BE2C (cell line): ENCODE results near the gene FPR3.
"Not testable (repeated sequence)": the region's sequence is repeated elsewhere in the genome, so short reads cannot be mapped to it uniquely, and the experiment has no call there.

Experiments
- DNase-seq: peaks from one replicate; pipeline ENCODE4 v3.0.0-alpha.2; 2020
- H3K27me3 ChIP-seq: fragments of 250-450 bp; sonication (Bioruptor Pico); 2 replicates; pipeline ENCODE4 v1.5.1; 2020; ENCODE audit warnings: mild to moderate bottlenecking
- H3K36me3 ChIP-seq: fragments of 250-450 bp; sonication (Bioruptor Pico); 2 replicates; pipeline ENCODE4 v1.5.1; 2020; ENCODE audit warnings: mild to moderate bottlenecking
- H3K4me1 ChIP-seq: fragments of 250-450 bp; sonication (Bioruptor Pico); 2 replicates; pipeline ENCODE4 v1.5.1; 2020
- H3K4me3 ChIP-seq: 2 replicates; pipeline ENCODE4 v1.5.1; 2011; ENCODE audit warnings: low read depth, low read length
- H3K9me3 ChIP-seq: fragments of 250-450 bp; sonication (Bioruptor Pico); 2 replicates; pipeline ENCODE4 v1.5.1; 2020
- TF ChIP-seq, protein P1 (sequence below): IDR thresholded peaks from 2 replicates; pipeline ENCODE4 v1.5.1; 2012; ENCODE audit warnings: mild to moderate bottlenecking, low read depth, low read length

Gene FPR3

DNA sequence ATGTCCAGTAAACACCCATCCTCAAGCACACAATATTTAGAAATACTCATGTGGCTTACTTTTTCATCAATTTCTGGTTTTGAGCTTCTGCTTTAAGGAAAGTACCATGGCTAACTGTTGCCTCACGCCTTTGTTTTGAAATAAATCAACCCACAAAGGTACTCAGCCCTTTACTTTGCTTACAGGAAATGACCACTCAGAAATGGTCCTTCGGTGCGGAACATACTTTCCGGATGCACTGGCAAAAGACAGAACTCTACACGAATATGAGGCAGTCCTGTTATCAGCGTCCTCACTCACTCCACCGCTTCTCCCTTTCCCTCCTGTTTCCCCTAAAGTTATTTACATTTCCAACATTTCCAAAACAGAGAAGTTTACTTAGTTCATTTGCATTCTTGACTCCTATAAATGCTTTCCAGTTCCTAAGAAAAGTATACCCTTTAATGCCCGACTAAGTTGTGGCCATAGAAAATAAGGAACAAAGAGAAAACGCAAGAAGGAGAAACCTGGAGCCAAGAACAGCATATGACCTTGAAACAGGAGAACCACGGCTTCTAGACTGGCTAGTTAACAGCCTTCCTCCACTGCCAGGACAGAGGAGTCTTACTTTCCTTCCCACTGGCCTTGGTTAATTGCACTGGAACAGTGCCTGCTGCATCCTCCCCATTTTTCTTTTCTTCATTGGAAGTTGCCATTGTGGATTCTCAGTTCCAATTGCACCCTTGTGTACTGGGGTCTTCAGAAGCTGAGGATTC lies 23.4 kb upstream of the FPR3 start:
- H3K27me3 ChIP-seq, result peaks cover 11% of the 10 kb centered on the region
- TF ChIP-seq, protein P1, sequence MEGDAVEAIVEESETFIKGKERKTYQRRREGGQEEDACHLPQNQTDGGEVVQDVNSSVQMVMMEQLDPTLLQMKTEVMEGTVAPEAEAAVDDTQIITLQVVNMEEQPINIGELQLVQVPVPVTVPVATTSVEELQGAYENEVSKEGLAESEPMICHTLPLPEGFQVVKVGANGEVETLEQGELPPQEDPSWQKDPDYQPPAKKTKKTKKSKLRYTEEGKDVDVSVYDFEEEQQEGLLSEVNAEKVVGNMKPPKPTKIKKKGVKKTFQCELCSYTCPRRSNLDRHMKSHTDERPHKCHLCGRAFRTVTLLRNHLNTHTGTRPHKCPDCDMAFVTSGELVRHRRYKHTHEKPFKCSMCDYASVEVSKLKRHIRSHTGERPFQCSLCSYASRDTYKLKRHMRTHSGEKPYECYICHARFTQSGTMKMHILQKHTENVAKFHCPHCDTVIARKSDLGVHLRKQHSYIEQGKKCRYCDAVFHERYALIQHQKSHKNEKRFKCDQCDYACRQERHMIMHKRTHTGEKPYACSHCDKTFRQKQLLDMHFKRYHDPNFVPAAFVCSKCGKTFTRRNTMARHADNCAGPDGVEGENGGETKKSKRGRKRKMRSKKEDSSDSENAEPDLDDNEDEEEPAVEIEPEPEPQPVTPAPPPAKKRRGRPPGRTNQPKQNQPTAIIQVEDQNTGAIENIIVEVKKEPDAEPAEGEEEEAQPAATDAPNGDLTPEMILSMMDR, result no peak
- no peaks in the 10 kb centered on the region for H3K4me1 ChIP-seq

GRCh38 chr19:51772977-51773376 lies 22.0 kb upstream of the FPR3 start:
- TF ChIP-seq, protein P1, result no peak
- Histone ChIP-seq H3K4me3 (no peak overlapping the region), H3K9me3 (no peaks in the 10 kb centered on the region), H3K27me3 (peaks cover 11% of the 10 kb centered on the region), H3K36me3 (no peaks in the 10 kb centered on the region), H3K4me1 (no peaks in the 10 kb centered on the region)
- no peak for DNase-seq

More for the DNA sequence above, 23.4 kb upstream of the FPR3 start:
- H3K4me3 ChIP-seq, result no peak overlapping the region
- no peak for DNase-seq
- H3K9me3 ChIP-seq, result no peaks in the 10 kb centered on the region
- H3K36me3 ChIP-seq, result no peaks in the 10 kb centered on the region

DNA sequence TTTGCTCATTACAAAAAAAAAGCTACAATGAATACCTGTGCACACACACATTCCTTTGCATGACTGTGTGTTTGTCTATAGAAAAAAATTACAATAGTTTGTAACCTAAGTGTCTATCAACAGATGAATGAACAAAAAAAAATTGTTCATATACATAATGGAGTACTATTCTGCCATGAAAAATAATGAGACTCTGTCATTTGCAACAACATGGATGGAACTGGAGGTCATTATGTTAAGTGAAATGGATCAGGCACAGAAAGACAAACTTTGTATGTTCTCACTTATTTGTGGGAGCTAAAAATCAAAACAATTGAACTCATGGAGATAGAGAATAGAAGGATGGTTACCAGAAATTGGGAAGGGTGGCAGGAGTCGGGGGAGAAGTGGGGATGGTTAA lies 18.4 kb upstream of the FPR3 start:
- not testable (repeated sequence) for H3K4me3 ChIP-seq, H3K9me3 ChIP-seq, H3K4me1 ChIP-seq, DNase-seq, H3K27me3 ChIP-seq, H3K36me3 ChIP-seq

- peaks cover 3% of the 10 kb centered on the region for H3K27me3 ChIP-seq
- peak; percentile 67 for DNase-seq
- no peak overlapping the region for H3K4me3 ChIP-seq
- no peaks in the 10 kb centered on the region for H3K4me1 ChIP-seq
- no peaks in the 10 kb centered on the region for H3K36me3 ChIP-seq
- TF ChIP-seq, protein P1, result peak; percentile 75
- H3K9me3 ChIP-seq, result no peaks in the 10 kb centered on the region
These were observed 17.1 kb upstream of the FPR3 start for GRCh38 chr19:51777570-51778462.

GRCh38 chr19:51779181-51779580 lies 15.8 kb upstream of the FPR3 start:
- no peak for DNase-seq
- Histone ChIP-seq H3K9me3 (no peaks in the 10 kb centered on the region), H3K27me3 (no peaks in the 10 kb centered on the region; the same call in none of the 2 replicates), H3K4me1 (no peaks in the 10 kb centered on the region), H3K36me3 (no peaks in the 10 kb centered on the region), H3K4me3 (no peak overlapping the region)
- TF ChIP-seq, protein P1, result no peak

DNA sequence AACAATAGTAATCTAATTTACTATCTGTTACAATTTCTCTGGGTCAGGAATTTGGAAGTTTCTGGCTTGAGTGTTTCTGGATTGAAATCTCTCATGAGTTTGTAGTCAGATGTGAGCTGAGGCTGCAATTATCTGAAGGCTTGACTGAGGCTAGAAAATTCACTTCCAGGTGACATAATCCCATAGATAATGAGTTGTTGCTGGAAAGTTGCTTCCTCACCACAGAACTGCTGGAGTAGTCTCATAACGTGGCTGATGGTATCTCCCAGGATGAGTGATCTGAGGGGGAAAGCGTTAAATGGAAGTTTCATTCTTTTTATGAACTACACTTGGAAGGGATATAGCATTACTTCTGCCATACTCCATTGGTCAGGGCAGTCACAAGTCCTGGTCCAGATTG lies 15.3 kb upstream of the FPR3 start:
- no peaks in the 10 kb centered on the region; the same call in none of the 2 replicates for H3K27me3 ChIP-seq
- no peaks in the 10 kb centered on the region for H3K9me3 ChIP-seq
- DNase-seq, result no peak
- no peaks in the 10 kb centered on the region for H3K36me3 ChIP-seq
- no peaks in the 10 kb centered on the region for H3K4me1 ChIP-seq
- TF ChIP-seq, protein P1, result no peak
- H3K4me3 ChIP-seq, result no peak overlapping the region
